ENCODE results near the gene PTPRD.

GRCh38 chr9:8673830-8674229 is 1939.0 kb downstream of the PTPRD start:
- no peak for TF ChIP-seq ZNF274 (IDR thresholded peaks at IDR 0.05; ENCODE audit: low read depth, low read length)
- no peak for TF ChIP-seq YY1 (IDR thresholded peaks at IDR 0.05; ENCODE audit: insufficient read depth, insufficient read length)
